Liver (tissue), 2 donors: ENCODE measurements around the gene MERTK.
"Not testable (repeated sequence)": the region's sequence is repeated elsewhere in the genome, so short reads cannot be mapped to it uniquely, and the experiment has no call there.

Experiments used
- FOXA1 ChIP-seq: IDR thresholded peaks from 2 replicates; pipeline ENCODE4 v1.6.1; 2016; ENCODE audit warnings: antibody characterized with exemption
- YY1 ChIP-seq: IDR thresholded peaks from 2 replicates; pipeline ENCODE4 v1.6.1; 2016; ENCODE audit warnings: antibody characterized with exemption, mild to moderate bottlenecking
- TF ChIP-seq, protein P1 (sequence below): fragments of 150-350 bp; IDR thresholded peaks from 2 replicates; pipeline ENCODE4 v1.5.1; 2017; ENCODE audit warnings: improper control_type of control experiment, low read depth, low read length; ENCODE audit not compliant: missing input control
- TF ChIP-seq, protein P2 (sequence below): IDR thresholded peaks from 2 replicates; pipeline ENCODE4 v1.6.1; 2016; ENCODE audit warnings: antibody characterized with exemption, mild to moderate bottlenecking
- TF ChIP-seq, protein P3 (sequence below): IDR thresholded peaks from 2 replicates; pipeline ENCODE4 v1.6.1; 2016; ENCODE audit warnings: antibody characterized with exemption
- donor health status: healthy.

DNA sequence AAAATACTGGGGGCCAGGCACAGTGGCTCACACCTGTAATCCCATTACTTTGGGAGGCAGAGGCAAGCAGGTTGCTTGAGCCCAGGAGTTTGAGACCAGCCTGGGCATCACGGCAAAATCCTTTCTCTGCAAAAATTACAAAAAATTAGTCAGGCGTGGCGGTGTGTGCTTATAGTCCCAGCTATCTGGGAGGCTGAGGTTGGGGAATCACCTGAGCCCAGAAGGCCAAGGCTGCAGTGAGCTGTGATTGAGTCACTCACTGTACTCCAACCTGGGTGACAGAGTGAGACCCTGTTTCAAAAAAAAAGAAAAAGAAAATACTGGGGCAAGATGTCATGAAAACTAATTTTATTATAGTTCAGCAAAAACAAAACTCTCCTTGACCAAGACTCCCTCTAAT lies 38.4 kb upstream of the MERTK start:
- TF ChIP-seq, protein P1, sequence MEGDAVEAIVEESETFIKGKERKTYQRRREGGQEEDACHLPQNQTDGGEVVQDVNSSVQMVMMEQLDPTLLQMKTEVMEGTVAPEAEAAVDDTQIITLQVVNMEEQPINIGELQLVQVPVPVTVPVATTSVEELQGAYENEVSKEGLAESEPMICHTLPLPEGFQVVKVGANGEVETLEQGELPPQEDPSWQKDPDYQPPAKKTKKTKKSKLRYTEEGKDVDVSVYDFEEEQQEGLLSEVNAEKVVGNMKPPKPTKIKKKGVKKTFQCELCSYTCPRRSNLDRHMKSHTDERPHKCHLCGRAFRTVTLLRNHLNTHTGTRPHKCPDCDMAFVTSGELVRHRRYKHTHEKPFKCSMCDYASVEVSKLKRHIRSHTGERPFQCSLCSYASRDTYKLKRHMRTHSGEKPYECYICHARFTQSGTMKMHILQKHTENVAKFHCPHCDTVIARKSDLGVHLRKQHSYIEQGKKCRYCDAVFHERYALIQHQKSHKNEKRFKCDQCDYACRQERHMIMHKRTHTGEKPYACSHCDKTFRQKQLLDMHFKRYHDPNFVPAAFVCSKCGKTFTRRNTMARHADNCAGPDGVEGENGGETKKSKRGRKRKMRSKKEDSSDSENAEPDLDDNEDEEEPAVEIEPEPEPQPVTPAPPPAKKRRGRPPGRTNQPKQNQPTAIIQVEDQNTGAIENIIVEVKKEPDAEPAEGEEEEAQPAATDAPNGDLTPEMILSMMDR, result not testable (repeated sequence)
- not testable (repeated sequence) for TF ChIP-seq YY1, FOXA1
- TF ChIP-seq, protein P2, sequence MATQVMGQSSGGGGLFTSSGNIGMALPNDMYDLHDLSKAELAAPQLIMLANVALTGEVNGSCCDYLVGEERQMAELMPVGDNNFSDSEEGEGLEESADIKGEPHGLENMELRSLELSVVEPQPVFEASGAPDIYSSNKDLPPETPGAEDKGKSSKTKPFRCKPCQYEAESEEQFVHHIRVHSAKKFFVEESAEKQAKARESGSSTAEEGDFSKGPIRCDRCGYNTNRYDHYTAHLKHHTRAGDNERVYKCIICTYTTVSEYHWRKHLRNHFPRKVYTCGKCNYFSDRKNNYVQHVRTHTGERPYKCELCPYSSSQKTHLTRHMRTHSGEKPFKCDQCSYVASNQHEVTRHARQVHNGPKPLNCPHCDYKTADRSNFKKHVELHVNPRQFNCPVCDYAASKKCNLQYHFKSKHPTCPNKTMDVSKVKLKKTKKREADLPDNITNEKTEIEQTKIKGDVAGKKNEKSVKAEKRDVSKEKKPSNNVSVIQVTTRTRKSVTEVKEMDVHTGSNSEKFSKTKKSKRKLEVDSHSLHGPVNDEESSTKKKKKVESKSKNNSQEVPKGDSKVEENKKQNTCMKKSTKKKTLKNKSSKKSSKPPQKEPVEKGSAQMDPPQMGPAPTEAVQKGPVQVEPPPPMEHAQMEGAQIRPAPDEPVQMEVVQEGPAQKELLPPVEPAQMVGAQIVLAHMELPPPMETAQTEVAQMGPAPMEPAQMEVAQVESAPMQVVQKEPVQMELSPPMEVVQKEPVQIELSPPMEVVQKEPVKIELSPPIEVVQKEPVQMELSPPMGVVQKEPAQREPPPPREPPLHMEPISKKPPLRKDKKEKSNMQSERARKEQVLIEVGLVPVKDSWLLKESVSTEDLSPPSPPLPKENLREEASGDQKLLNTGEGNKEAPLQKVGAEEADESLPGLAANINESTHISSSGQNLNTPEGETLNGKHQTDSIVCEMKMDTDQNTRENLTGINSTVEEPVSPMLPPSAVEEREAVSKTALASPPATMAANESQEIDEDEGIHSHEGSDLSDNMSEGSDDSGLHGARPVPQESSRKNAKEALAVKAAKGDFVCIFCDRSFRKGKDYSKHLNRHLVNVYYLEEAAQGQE, result not testable (repeated sequence)
- TF ChIP-seq, protein P3, sequence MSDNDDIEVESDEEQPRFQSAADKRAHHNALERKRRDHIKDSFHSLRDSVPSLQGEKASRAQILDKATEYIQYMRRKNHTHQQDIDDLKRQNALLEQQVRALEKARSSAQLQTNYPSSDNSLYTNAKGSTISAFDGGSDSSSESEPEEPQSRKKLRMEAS, result not testable (repeated sequence)
